ENCODE data around the gene POGZ.
"Not testable (repeated sequence)": the region's sequence is repeated elsewhere in the genome, so short reads cannot be mapped to it uniquely, and the experiment has no call there.

POGZ gene

DNA sequence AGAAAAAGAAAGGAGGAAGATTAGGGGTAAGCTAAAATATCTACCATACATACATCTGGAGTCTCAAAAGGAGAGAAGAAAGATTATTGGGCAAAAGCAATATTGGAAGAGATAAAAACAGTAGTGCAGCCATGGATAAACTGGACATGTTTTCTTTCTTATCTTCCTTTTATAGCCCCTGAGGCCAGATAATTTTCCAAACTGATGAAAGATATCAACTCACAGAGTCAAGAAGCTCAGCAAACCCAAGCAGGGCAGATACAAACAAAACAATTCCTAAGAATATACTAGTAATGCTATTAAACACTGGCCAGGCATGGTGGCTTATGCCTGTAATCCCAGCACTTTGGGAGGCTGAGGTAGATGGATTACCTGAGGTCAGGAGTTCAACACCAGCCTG is 65.7 kb downstream of the POGZ start:
- ChIA-PET POLR2A (no interaction called here), CTCF (interaction anchor here (1.5 to 1.7 kb wide), 2 partner anchors 11 to 42 kb away, joined by 3 read pairs; no protein-coding TSS in a partner anchor)
- no peak for DNase-seq (ENCODE audit: extremely low spot score)
- TF ChIP-seq, protein P1, sequence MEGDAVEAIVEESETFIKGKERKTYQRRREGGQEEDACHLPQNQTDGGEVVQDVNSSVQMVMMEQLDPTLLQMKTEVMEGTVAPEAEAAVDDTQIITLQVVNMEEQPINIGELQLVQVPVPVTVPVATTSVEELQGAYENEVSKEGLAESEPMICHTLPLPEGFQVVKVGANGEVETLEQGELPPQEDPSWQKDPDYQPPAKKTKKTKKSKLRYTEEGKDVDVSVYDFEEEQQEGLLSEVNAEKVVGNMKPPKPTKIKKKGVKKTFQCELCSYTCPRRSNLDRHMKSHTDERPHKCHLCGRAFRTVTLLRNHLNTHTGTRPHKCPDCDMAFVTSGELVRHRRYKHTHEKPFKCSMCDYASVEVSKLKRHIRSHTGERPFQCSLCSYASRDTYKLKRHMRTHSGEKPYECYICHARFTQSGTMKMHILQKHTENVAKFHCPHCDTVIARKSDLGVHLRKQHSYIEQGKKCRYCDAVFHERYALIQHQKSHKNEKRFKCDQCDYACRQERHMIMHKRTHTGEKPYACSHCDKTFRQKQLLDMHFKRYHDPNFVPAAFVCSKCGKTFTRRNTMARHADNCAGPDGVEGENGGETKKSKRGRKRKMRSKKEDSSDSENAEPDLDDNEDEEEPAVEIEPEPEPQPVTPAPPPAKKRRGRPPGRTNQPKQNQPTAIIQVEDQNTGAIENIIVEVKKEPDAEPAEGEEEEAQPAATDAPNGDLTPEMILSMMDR (IDR thresholded peaks at IDR 0.05; ENCODE audit: control extremely low read depth, extremely low read depth, low read depth, missing control alignments) = no peak

DNA sequence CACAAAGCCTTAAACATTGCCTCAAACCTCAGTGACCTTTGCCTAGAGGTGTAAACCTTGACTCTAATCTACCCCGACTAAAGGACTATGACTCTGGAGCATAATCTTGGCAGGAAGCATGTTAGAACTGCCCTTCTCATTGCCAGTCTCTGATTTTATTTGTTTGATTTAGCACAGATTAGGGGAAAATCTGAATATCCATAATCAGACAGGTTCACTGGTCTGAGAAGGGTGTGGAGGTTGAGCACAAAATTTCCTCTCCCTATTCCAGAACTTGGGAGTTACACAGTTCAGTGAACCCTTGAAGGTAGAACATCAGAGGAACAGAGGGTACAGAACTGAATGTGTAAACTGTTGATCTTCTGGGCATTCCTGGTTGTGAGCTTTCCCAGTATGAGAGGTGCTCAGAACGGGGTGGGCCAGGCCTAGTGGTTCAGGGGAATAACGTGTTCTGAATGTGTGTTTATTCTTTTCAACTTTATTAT is 68.2 kb downstream of the POGZ start:
- ChIA-PET CTCF (interaction anchor here (0.9 to 1.3 kb wide), 2 partner anchors 10 to 50 kb away, joined by 3 to 5 read pairs; no protein-coding TSS in a partner anchor), POLR2A (no interaction called here)
- no peak for DNase-seq (ENCODE audit: extremely low spot score)
- TF ChIP-seq, protein P1 (IDR thresholded peaks at IDR 0.05; ENCODE audit: control extremely low read depth, extremely low read depth, low read depth, missing control alignments) = no peak

DNA sequence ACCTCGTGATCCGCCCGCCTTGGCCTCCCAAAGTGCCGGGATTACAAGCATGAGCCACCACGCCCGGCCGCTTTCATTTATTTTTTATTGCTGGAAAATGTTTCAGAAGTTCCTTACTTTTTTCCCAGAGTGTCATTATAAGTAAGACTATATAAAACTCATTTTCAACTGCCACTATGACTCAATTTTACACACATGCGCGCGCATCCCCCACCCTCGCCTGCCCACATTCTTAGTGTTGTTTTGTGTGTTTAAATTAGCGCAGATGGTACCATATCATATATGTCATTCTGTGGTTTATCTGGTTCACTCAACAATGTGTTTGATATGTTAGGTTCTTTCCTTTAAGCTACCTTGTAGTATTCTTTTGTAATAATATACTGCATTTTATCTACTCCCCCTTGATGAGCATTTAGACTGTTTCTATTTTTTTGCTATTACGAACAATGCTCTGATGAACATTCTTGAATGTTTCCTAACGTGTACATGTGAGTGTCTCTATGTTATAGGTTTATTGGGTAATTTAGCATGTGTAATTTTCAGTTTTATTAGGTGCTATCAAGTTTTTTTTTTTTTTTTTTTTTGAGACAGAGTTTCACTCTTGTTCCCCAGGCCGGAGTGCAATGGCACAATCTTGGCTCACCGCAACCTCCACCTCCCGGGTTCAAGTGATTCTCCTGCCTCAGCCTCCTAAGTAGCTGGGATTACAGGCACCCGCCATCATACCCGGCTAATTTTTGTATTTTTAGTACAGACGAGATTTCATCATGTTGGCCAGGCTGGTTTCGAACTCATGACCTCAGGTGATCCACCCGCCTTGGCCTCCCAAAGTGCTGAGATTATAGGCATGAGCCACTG is 68.8 kb downstream of the POGZ start:
- CTCF ChIA-PET = interaction anchor here (0.7 to 1.3 kb wide), 2 partner anchors 9 to 95 kb away, joined by 3 to 5 read pairs; no protein-coding TSS in a partner anchor
- DNase-seq (ENCODE audit: extremely low spot score); POLR2A ChIA-PET: not testable (repeated sequence)

DNA sequence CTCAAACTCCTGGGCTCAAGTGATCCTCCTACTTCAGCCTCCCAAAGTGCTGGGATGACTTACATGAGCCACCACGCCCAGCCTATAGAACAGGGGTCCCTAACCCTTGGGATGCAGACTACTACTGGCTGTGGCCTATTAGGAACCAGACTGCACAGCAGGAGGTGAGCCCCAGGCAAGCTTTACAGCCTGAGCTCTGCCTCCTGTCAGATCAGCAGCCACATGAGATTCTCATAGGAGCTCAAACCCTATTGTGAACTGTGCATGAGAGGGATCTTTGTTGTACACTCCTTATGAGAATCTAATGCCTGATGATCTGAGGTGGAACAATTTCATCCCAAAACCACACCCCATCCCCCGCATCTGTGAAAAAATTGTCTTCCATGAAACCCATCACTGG is 73.3 kb downstream of the POGZ start:
- ChIA-PET CTCF (interaction anchor here (1.0 to 2.1 kb wide), 2 partner anchors 11 to 286 kb away, joined by 3 to 7 read pairs; no protein-coding TSS in a partner anchor), POLR2A (interaction anchor here (0.6 kb wide), 1 partner anchor 272 kb away, joined by 3 read pairs; no protein-coding TSS in a partner anchor)
- no peak for DNase-seq (ENCODE audit: extremely low spot score)
- TF ChIP-seq, protein P1 (IDR thresholded peaks at IDR 0.05; ENCODE audit: control extremely low read depth, extremely low read depth, low read depth, missing control alignments) = no peak

DNA sequence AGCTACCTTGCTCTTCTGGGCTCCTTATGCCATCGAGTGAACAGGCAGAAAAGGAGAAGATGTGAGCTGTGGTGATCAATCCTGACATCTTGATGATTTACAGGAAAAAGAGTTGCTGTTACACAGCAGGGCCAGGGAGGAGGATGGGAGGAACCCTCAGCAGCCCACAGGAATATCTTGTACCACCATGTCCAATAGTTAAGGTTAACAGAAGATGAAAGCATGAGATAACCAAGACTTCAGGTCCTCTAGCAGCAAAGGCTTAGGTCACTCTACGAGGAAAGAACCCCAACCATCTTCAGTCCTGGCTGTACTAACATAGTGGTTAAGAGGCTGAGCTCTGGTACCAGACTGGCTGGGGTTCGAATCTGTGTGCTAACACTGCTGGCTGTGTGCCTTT is 74.7 kb downstream of the POGZ start:
- TF ChIP-seq, protein P1 (IDR thresholded peaks at IDR 0.05; ENCODE audit: control extremely low read depth, extremely low read depth, low read depth, missing control alignments) = no peak
- DNase-seq (ENCODE audit: extremely low spot score) = no peak
- POLR2A ChIA-PET = no interaction called here
- CTCF ChIA-PET = interaction anchor here (0.8 to 2.2 kb wide), 5 partner anchors 12 to 44 kb away, joined by 3 to 9 read pairs (median 4); partner anchors contain the start of genes PSMB4 and SELENBP1

DNA sequence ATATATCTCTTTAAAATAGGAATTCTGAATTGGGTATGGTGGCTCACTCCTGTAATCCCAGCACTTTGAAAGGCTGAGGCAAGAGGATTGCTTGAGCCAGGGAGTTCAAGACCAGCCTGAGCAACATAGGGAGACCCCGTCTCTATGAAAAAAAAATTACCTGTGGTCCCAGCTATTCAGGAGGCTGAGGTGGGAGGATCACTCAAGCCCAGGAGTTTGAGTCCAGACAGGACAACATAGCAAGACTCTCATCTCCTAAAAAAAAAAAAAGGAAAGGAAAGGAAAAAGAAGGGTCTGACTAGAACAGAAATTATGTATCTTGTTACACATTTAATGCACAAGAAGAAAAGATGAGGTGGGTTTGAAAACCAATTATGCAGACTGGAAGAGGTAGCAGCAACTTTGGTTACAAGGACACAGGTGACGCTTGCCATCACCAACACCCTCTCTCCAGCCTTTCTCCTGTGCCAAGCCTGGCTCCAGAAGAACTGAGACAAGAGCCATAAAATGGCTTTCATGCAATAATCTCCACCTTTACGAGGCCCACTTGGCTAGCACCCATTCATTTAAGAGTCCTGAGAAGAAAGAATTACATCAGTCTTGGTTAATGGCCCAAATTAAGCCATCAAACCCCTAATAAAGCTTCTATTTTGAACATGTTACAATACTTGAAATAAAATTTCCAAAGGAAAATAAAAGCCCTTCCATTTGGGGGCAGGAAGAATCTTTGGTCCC is 82.0 kb downstream of the POGZ start:
- ChIA-PET CTCF (no interaction called here), POLR2A (no interaction called here)
- TF ChIP-seq, protein P1 (IDR thresholded peaks at IDR 0.05; ENCODE audit: control extremely low read depth, extremely low read depth, low read depth, missing control alignments) = no peak
- no peak for DNase-seq (ENCODE audit: extremely low spot score)
